Measurements from ENCODE around the gene TRAPPC8. TPM values are rescaled to one million over a fixed set of nuclear protein-coding genes. Genes with fewer than 3 reads are reported as not detected.

TRAPPC8 gene
- total and polyA plus RNA-seq, 8 donors: 7.6 to 26.2 (median 15.9) TPM

DNA sequence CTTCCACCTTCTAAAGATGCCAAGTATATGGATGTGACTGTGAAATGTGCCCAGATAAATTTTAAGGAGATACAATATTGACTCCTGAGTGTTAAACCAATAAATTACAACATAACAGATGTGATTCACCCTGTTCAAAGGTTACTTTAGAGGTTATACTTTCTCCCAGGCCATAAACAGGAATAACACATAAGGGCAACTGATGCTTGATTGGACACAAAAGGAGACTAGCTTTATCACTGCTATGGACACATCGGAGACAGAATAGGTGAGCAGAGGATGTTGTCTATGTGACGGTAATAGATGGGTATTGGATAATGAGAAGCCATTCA lies 150.4 kb downstream of the TRAPPC8 start:
- Histone ChIP-seq H3K9me3 (no peaks in the 10 kb centered on the region), H3K4me1 (no peaks in the 10 kb centered on the region), H3K27ac (no peak overlapping the region), H3K4me3 (no peak overlapping the region), H3K36me3 (no peaks in the 10 kb centered on the region), H3K27me3 (no peaks in the 10 kb centered on the region)
- FAIRE-seq (no peak), DNase-seq (no peak), ATAC-seq (no peak)
- 85 to 95% methylated on average over 2 of the region's 2 CpGs for WGBS, 2 donors
- TF ChIP-seq, protein P1, sequence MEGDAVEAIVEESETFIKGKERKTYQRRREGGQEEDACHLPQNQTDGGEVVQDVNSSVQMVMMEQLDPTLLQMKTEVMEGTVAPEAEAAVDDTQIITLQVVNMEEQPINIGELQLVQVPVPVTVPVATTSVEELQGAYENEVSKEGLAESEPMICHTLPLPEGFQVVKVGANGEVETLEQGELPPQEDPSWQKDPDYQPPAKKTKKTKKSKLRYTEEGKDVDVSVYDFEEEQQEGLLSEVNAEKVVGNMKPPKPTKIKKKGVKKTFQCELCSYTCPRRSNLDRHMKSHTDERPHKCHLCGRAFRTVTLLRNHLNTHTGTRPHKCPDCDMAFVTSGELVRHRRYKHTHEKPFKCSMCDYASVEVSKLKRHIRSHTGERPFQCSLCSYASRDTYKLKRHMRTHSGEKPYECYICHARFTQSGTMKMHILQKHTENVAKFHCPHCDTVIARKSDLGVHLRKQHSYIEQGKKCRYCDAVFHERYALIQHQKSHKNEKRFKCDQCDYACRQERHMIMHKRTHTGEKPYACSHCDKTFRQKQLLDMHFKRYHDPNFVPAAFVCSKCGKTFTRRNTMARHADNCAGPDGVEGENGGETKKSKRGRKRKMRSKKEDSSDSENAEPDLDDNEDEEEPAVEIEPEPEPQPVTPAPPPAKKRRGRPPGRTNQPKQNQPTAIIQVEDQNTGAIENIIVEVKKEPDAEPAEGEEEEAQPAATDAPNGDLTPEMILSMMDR (IDR thresholded peaks at IDR 0.05): no peak
- intact Hi-C loops (cut with DNase I): no loop called here

DNA sequence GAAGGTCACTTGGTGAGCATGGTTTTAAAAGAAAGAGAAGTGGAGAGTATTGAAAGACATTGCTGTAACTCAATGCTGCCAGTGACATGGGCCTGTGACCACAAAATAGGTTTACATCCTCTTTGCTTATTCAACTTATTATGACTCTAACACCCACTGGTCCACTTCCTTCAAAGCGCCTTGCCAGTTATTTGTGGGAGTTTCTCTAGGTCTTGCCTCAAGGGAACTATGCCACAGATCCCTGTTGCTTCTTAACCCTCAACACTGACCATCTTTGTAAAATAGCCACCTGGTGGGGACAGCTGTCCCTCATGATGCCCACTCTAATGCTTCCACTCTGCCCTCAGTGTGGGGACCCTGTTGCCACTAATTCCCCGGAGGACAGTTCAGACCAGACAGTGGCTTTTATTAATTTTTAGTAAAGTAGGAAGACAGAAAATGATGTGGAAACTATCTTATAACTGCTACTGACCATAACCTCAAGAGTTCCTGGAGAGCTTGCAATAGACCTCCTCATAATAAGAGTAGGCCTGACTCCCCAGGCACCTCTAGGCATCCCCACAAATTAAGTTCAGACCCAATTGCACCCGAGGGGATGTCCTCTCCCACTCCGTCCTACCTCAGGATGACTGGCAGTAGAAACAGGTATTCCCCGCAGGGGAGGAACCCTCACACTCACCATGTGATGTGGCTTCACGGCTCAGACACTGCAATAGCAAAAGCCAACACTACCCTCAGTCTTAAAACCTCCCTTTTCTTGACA lies 150.9 kb downstream of the TRAPPC8 start:
- H3K27me3 ChIP-seq: no peaks in the 10 kb centered on the region
- TF ChIP-seq, protein P1 (IDR thresholded peaks at IDR 0.05): no peak
- FAIRE-seq (no peak), DNase-seq (no peak), ATAC-seq (peak in 2 of 4 donors; percentile 20 to 64)
- 79 to 81% methylated on average over 6 of the region's 6 CpGs for WGBS, 2 donors
- no peaks in the 10 kb centered on the region for H3K4me1 ChIP-seq
- no peaks in the 10 kb centered on the region for H3K36me3 ChIP-seq
- intact Hi-C loops (cut with DNase I): no loop called here
- H3K4me3 ChIP-seq: no peak overlapping the region
- no peak overlapping the region for H3K27ac ChIP-seq
- H3K9me3 ChIP-seq: no peaks in the 10 kb centered on the region

DNA sequence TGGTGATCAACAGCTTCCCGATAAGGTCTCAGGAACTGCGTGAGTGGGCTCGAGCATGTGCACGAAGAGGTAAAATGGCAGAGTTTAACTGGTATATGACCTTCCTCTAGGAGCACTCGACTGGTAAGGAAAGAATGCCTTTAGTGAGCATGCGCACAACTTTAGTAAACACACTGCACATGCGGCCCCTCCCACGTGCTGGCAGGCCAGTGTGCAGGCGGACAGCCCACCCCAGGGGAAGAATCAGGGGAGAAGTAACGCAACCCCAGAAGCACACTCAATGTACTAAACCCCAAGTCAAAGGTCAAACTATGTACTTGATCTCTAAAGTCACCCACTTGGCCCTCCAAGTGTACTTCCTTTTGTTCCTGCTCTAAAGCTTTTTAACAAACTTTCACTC lies 153.5 kb downstream of the TRAPPC8 start:
- no peak overlapping the region for H3K27ac ChIP-seq
- H3K4me1 ChIP-seq: no peaks in the 10 kb centered on the region
- 63 to 74% methylated on average over 10 of the region's 10 CpGs for WGBS, 2 donors
- no peaks in the 10 kb centered on the region for H3K36me3 ChIP-seq
- H3K4me3 ChIP-seq: no peak overlapping the region
- intact Hi-C loops (cut with DNase I): no loop called here
- ATAC-seq (no peak), FAIRE-seq (no peak), DNase-seq (no peak)
- H3K9me3 ChIP-seq: no peaks in the 10 kb centered on the region
- no peaks in the 10 kb centered on the region for H3K27me3 ChIP-seq
- TF ChIP-seq, protein P1 (IDR thresholded peaks at IDR 0.05): no peak

DNA sequence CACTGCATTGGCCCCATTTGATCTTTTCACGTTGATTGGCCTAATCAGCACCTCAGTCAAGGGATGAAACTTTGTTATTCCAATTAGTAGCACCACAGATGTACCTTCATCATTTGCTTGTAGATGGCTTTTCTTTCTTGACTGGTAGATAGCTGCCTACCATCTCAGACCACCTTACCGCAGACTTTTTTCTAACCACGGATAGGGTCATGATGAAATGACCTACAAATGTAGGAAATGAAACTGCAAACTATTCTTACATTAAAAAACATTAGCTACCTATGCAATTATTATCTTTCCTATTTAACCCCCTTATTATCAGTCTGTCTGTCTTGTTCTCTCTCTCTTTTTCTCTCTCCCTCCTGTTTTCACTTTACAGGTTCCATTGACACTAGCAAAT lies 159.9 kb downstream of the TRAPPC8 start:
- Histone ChIP-seq H3K9me3 (no peaks in the 10 kb centered on the region), H3K27me3 (no peaks in the 10 kb centered on the region), H3K27ac (no peak overlapping the region), H3K4me1 (no peaks in the 10 kb centered on the region), H3K4me3 (no peak overlapping the region), H3K36me3 (no peaks in the 10 kb centered on the region)
- no peak for FAIRE-seq
- TF ChIP-seq, protein P1 (IDR thresholded peaks at IDR 0.05): no peak
- intact Hi-C loops (cut with DNase I): no loop called here
- DNase-seq: no peak
- no peak for ATAC-seq
- WGBS, 2 donors: 77 to 78% methylated on average over 3 of the region's 3 CpGs

Other genes starting within 250 kb of the TRAPPC8 start
- not detected for gene SLC25A52, start 182.2 kb downstream of the TRAPPC8 start, total RNA-seq
- gene SLC25A52, start 182.2 kb downstream of the TRAPPC8 start, polyA plus RNA-seq: under 1 TPM in 1 of 2 donors, not detected in 1; 0.12 TPM
- 1 to 10 TPM; 1.6 to 3.5 (median 2.3) TPM for gene RNF125, start 75.7 kb upstream of the TRAPPC8 start, total RNA-seq
- gene RNF125, start 75.7 kb upstream of the TRAPPC8 start, polyA plus RNA-seq: 1 to 10 TPM in 1 of 2 donors, under 1 TPM in 1; 0.92 to 1.2 TPM
- 10 to 100 TPM in 5 of 6 donors, 1 to 10 TPM in 1; 8.4 to 20.0 (median 14.4) TPM for gene RNF138, start 148.7 kb upstream of the TRAPPC8 start, total RNA-seq
- gene RNF138, start 148.7 kb upstream of the TRAPPC8 start, polyA plus RNA-seq: 1 to 10 TPM; 4.4 to 9.9 TPM
- gene MEP1B, start 246.9 kb upstream of the TRAPPC8 start, total RNA-seq: under 1 TPM in 1 of 6 donors, not detected in 5; 0.18 TPM
- not detected for gene MEP1B, start 246.9 kb upstream of the TRAPPC8 start, polyA plus RNA-seq